CD1c-positive myeloid dendritic cell (primary cell): ENCODE results near the gene FBXO15.

Experiments used
- DNase-seq: peaks from one replicate; pipeline ENCODE4 v3.0.0-alpha.2; 2016; ENCODE audit errors: extremely low spot score

The FBXO15 gene, protein sequence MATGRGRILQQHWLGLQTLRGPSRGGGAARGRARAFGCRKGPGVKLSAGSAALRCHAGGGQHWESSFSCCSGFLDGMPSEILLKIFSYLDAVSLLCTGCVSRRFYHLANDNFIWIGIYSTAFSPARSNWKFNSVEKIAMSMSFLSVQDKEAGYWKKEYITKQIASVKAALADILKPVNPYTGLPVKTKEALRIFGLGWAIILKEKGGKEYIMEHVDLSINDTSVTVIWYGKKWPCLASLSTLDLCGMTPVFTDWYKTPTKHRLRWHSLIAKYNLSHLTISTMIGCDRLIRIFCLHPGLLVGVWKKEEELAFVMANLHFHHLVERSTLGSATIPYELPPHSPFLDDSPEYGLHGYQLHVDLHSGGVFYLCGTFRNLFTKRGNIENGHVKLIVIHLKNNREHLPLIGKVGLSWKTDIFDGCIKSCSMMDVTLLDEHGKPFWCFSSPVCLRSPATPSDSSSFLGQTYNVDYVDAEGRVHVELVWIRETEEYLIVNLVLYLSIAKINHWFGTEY

GRCh38 chr18:74147779-74148542 is at the start of gene FBXO15, which contains the start of gene TIMM21:
Gene FBXO15 (minus strand): TSS chr18:74147834. CDS start chr18:74147785, 49 bp downstream.
Gene TIMM21 (plus strand): TSS chr18:74148523. CDS start chr18:74148809, 286 bp downstream.
- peak; percentile 99 for DNase-seq

- peak; percentile 75 for DNase-seq
These were observed 48.8 kb upstream of the FBXO15 start for GRCh38 chr18:74196220-74197119.

DNA sequence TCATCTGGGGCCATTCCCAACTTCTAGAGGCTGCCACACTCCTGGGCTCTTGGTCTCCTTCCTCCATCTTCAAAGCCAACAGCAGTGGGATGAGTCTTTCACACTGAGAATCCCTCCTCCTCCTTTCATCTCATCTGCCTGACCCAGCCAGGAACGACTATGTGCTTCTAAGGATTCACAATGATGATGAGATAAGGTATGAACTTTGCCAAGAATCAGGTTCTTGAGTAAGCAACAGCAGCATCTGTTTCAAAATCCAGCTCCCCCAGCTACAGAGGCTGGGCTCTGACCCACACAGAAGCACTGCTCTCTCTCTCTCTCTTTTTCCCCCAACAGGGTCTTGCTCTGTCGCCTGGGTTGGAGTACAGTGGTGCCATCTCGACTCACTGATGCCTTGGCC is 47.1 kb upstream of the FBXO15 start:
- no peak for DNase-seq

DNA sequence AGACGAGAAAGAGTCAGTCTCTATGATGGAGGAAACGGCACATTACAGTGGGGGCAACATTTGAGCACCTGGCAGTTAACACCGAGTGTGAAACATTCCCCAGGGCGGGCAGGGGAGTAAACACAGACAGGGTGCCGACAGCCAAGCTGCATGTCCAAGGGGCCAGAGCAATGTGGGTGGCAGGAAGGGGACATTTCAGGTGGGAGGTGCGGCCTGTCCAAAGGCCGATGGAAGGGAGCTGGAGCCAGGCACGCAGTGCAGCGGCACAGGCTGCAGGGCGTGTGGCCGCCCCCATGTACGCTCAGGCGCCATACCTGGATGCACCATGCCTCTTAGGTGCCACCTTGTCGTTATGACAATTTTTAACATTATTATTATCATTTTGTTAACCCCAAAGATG is 43.9 kb upstream of the FBXO15 start:
- DNase-seq = no peak

- DNase-seq = no peak
These were observed 42.5 kb upstream of the FBXO15 start for GRCh38 chr18:74190086-74190485.

DNA sequence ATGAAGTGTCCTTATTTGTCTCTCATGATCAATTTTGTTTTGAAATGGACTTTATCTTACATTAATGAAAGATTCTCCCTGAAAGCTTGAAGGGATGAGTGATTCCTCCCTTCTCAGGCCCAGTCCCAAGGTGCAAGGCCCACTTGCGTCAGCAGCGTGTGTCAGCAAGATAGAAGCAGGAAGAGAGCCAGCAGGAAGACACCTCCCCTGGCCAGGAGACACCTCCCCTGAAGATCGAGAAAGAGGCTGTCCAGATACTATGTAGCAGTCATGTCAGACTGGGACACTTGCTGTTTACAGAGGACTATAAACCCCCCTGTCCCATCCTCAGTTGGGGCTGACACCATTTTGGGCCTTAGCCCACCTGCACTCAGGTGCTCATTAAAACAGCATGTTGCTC is 39.0 kb upstream of the FBXO15 start:
- no peak for DNase-seq

GRCh38 chr18:74185860-74186259 is 38.2 kb upstream of the FBXO15 start:
- no peak for DNase-seq

- no peak for DNase-seq
These were observed 37.2 kb upstream of the FBXO15 start for GRCh38 chr18:74184875-74185274.

- no peak for DNase-seq
These were observed 35.5 kb upstream of the FBXO15 start for GRCh38 chr18:74183130-74183529.

DNA sequence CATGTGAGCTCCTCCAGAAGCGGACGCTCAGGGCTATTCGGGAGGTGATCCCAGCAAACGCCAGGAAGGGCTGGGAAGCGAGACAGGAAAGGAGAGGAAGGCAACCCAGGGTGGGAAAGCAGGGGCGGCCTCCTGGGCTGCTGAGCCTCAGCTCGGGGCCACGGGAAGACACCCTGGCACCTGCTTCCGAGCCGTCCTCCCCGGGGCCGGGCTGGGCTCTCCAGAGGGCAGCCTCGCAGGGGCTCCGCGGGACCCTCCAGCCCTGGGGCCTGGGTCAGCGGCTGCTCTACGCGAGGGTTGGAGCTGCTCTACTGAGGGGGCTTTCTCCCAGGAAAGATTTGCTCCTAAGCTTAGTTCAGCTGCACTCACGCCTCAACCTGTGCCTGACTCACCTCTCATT is 34.7 kb upstream of the FBXO15 start:
- DNase-seq = no peak

- DNase-seq = no peak
These were observed 32.1 kb upstream of the FBXO15 start for GRCh38 chr18:74179623-74180199.

DNA sequence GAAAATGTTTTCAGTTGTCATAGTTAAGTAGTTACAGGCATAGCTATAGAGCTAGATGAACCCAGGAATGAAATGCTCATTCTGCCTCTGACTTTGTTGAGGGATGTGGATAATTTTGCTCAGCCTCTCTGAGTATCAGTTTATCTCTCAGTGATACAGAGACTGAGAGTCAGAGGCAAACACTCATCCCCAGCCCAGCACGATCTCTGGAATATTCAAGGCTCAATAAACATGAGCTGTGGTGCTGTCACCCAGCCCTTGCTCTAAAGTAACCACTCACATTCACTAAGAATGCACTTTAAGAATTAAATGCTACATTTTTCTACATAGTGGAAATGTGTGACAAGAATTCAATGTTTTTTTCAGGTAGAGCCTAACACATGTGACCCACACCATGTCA is 31.2 kb upstream of the FBXO15 start:
- DNase-seq = no peak

GRCh38 chr18:74175658-74176057 is 28.0 kb upstream of the FBXO15 start:
- DNase-seq = no peak

- no peak for DNase-seq
These were observed 25.8 kb upstream of the FBXO15 start for GRCh38 chr18:74173434-74173750.

DNA sequence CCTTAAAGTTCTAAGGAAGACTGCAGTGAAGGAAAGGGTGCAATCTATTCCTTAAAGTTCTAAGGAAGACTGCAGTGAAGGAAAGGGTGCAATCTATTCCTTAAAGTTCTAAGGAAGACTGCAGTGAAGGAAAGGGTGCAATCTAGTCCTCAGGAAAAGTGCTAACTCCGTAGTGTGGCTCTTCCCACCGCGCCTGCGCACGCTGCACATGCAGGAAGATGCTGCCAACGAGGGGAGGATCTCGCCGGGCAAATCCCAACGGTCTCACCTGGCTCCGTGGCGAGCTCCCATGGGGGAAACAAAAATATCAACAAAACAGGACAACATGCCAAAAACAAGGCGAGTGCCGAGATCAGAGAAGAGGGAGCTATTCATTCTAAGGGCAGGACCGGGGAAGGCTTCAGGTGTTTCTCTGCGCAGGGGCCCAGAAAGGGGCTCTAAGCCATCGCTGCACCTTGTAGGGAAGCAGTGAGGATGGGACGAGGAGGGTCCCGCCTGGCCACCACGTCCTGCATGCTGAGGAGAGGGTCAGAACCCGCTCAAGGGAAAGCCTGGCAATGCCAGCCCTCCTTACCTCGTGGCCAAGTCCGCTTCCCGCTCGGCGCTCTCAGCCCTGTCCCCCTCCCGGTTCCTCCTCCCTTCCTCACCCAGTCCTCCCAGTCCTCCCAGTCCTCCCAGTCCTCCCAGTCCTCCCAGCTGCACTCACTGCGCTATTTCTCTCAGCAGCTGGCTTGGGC is 25.2 kb upstream of the FBXO15 start:
- DNase-seq = no peak

DNA sequence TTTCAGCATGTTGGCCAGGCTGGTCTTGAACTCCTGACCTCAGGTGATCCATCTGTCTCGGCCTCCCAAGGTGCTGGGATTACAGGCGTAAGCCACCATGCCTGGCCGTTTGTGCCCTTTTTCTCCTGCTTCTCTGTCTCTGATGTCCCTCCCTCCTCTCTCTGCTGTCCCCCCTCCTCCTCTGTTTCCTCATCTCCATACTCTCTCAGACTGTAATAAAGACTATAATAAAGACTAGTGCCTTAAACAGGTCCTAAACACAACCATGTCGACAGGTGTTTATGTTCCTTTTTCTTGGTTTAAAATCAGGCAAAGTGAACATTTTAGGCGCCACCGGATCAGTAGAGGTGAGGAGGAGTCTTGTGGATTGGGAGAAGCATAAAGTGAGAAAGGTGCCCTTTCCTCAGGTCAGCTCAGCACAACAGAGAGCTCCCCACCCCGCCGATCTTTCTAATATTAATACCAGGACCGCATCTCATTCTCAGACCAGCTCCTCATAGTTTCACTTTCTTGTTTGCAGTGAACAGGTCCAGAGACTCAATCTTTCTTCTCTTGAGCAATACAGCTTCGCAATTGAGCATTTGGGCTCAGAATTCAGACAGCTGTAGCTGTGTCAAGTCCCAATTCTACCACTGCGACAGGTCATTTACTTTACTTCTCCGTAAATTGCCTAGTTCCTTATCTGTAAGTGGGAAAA is 24.4 kb upstream of the FBXO15 start:
- no peak for DNase-seq

DNA sequence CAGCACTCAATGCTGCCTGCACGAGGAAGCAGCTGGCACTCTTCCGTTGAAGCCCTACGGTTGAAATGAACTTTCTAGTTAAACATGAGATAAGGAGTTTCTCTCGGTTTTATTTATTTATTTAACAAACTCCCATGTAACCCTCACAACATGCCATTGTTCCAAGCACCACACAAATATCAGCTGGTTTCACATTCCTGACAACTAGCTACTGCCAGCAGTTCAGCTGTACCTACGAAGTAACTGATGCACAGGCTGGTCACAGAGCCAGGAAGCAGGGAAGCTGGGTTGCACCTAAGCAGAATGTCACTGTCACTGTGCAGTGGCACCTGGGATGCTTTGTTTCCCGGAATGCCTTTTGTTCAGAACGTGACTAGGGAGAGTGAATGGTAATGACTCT is 18.8 kb upstream of the FBXO15 start:
- no peak for DNase-seq

DNA sequence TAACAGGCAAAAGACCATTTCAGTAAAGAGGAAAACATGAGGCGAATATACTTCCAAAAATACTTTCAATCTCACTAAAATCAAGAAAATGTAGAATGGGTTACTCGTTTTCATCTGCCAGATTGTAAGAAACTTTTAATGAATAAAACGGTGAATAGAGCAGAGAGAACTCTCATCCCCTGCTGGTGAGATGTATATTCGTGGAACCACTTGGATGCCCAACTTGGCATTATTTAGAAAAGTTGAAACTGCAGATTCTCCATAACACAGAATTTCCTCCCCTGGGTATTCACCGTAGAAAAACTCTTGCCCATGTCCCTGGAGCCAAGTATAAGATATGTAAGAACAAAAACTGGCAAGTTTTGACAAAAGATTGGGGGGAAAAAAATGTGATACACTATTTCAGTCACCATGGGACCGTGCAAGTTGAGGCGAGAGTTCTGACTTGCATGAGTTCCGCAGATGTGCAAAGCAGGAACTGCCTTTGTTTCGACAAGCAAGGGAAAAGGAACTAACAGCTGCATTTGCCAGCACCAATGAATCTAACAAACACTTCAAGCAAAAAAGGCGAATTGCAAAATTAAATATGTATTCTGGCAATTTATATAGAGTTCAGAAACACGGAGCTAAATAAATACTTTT is 15.5 kb upstream of the FBXO15 start:
- DNase-seq = peak; percentile 42

DNA sequence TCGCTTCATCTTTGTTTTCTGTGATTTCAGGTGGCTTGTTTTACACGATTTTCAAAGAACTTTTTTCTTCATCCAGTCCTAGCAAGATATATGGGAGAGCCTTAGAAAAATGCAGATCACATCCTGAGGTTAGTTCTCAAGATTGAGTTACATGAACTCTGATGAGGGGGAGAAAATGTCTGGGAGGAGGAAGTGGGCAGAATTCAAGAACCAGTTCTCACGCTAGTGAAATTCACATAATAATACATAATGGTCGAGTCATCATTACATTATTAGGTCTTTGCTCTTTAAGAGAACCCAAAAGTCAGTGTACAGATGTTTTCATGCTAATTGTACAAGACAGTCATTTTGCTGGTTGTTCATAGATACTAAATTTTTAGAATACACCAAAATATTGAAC is 7.6 kb upstream of the FBXO15 start:
- no peak for DNase-seq

DNA sequence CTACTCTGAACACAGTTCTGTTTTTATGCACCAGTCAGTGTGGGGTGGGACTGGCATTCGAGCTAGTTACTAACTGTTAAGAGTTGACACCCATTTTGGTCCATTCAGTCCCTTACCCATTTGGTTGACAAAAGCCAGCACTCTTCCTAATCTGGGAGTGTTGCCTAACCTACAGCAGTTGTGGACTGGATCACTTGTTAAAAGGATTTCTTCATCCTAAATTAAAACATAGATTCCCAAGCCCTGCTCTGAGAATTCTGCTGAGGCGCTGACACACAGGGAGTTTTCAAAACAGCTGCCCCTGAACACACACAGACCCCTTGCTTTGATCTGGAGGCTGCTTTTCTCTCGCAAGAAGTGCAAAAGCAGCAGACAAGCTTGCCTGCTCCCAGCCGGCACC is 7.1 kb upstream of the FBXO15 start:
- DNase-seq = no peak
